ENCODE results near the gene KIAA2012.

KIAA2012 gene

DNA sequence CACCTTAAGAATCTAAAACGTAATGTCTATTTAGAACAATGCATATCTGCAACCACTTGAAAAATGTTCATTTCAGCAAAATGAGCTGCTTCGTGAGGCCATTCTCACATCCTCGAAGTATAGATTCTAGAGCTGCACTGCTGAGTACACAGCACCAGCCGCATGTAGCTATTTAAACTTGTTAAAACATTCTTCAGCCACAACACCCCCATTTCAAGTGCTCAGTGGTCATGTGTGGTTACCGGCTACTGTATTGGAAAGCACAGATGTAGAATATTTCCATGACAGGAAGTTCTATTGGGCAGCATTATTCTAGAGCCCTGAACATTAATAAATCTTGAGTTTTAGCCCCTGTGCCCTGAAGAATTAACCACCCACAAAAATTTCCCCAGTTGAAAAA lies 130.3 kb downstream of the KIAA2012 start:
- no peak for ATAC-seq
- TF ChIP-seq, protein P1, sequence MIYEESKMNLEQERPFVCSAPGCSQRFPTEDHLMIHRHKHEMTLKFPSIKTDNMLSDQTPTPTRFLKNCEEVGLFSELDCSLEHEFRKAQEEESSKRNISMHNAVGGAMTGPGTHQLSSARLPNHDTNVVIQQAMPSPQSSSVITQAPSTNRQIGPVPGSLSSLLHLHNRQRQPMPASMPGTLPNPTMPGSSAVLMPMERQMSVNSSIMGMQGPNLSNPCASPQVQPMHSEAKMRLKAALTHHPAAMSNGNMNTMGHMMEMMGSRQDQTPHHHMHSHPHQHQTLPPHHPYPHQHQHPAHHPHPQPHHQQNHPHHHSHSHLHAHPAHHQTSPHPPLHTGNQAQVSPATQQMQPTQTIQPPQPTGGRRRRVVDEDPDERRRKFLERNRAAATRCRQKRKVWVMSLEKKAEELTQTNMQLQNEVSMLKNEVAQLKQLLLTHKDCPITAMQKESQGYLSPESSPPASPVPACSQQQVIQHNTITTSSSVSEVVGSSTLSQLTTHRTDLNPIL (CRISPR knock-in tag; IDR thresholded peaks at IDR 0.05; ENCODE audit: low read depth): no peak
- TF ChIP-seq ZNF8 (CRISPR knock-in tag; IDR thresholded peaks at IDR 0.05) (no peak), PPARA (CRISPR knock-in tag; IDR thresholded peaks at IDR 0.05; ENCODE audit: borderline replicate concordance) (no peak)

DNA sequence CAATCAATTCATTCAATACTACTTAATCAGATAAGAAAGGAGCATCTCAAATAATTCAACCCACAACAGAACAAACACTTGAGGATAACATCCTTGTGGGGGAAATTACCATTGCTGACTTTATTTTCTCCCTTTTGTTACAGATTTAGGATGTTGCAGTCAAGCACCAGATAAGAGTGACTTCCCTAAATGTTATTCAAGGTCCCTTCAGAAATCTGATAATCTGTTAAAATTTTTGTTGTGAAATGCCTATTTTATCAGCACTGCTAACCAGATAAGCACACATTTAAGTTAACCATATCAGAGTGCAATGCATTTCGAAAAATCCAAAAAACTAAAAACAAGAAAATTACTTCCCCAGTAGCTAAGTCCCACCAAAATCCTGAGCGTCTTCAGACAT lies 131.8 kb downstream of the KIAA2012 start:
- TF ChIP-seq BACH2 (CRISPR knock-in tag; IDR thresholded peaks at IDR 0.05; ENCODE audit: borderline replicate concordance): no peak
- TF ChIP-seq, protein P2, sequence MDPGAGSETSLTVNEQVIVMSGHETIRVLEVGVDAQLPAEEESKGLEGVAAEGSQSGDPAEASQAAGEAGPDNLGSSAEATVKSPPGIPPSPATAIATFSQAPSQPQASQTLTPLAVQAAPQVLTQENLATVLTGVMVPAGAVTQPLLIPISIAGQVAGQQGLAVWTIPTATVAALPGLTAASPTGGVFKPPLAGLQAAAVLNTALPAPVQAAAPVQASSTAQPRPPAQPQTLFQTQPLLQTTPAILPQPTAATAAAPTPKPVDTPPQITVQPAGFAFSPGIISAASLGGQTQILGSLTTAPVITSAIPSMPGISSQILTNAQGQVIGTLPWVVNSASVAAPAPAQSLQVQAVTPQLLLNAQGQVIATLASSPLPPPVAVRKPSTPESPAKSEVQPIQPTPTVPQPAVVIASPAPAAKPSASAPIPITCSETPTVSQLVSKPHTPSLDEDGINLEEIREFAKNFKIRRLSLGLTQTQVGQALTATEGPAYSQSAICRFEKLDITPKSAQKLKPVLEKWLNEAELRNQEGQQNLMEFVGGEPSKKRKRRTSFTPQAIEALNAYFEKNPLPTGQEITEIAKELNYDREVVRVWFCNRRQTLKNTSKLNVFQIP (CRISPR knock-in tag; IDR thresholded peaks at IDR 0.05; ENCODE audit: borderline replicate concordance, low read depth): no peak
- TF ChIP-seq OSR1 (CRISPR knock-in tag; IDR thresholded peaks at IDR 0.05): no peak
- no peak for TF ChIP-seq ESRRG (CRISPR knock-in tag; IDR thresholded peaks at IDR 0.05)
- TF ChIP-seq SNAI2 (CRISPR knock-in tag; IDR thresholded peaks at IDR 0.05): no peak
- no peak for TF ChIP-seq ARNTL (CRISPR knock-in tag; IDR thresholded peaks at IDR 0.05; ENCODE audit: borderline replicate concordance, low read depth)
- TF ChIP-seq, protein P1 (CRISPR knock-in tag; IDR thresholded peaks at IDR 0.05; ENCODE audit: low read depth): no peak
- TF ChIP-seq ZC3H10 (CRISPR knock-in tag; IDR thresholded peaks at IDR 0.05): no peak
- no peak for TF ChIP-seq TCF4 (CRISPR knock-in tag; IDR thresholded peaks at IDR 0.05; ENCODE audit: borderline replicate concordance)
- TF ChIP-seq CSDC2 (CRISPR knock-in tag; IDR thresholded peaks at IDR 0.05): no peak
- no peak for TF ChIP-seq ISL1 (CRISPR knock-in tag; IDR thresholded peaks at IDR 0.05)
- TF ChIP-seq TOX (CRISPR knock-in tag; IDR thresholded peaks at IDR 0.05; ENCODE audit: borderline replicate concordance): no peak
- no peak for TF ChIP-seq PATZ1 (CRISPR knock-in tag; IDR thresholded peaks at IDR 0.05; ENCODE audit: borderline replicate concordance)
- no peak for TF ChIP-seq ZFP30 (CRISPR knock-in tag; IDR thresholded peaks at IDR 0.05)
- no peak for TF ChIP-seq ZNF565 (CRISPR knock-in tag; conservative IDR thresholded peaks at IDR 0.05; ENCODE audit: low read depth)
- no peak for TF ChIP-seq PPARA (CRISPR knock-in tag; IDR thresholded peaks at IDR 0.05; ENCODE audit: borderline replicate concordance)
- no peak for TF ChIP-seq RARB (CRISPR knock-in tag; IDR thresholded peaks at IDR 0.05)
- no peak for TF ChIP-seq TSHZ2 (CRISPR knock-in tag; IDR thresholded peaks at IDR 0.05)
- TF ChIP-seq ZNF70 (CRISPR knock-in tag; IDR thresholded peaks at IDR 0.05): no peak
- TF ChIP-seq CSRNP3 (CRISPR knock-in tag; IDR thresholded peaks at IDR 0.05): no peak

GRCh38 chr2:202208526-202208925 lies 135.5 kb downstream of the KIAA2012 start:
- ATAC-seq: no peak
- no peak for TF ChIP-seq ZC3H10 (CRISPR knock-in tag; IDR thresholded peaks at IDR 0.05)
- TF ChIP-seq PATZ1 (CRISPR knock-in tag; IDR thresholded peaks at IDR 0.05; ENCODE audit: borderline replicate concordance): no peak
- TF ChIP-seq CSDC2 (CRISPR knock-in tag; IDR thresholded peaks at IDR 0.05): no peak
- TF ChIP-seq TCF4 (CRISPR knock-in tag; IDR thresholded peaks at IDR 0.05; ENCODE audit: borderline replicate concordance): no peak
- TF ChIP-seq ZNF8 (CRISPR knock-in tag; IDR thresholded peaks at IDR 0.05): no peak
- TF ChIP-seq ESRRG (CRISPR knock-in tag; IDR thresholded peaks at IDR 0.05): no peak
- TF ChIP-seq ZFP3 (CRISPR knock-in tag; IDR thresholded peaks at IDR 0.05): no peak
- TF ChIP-seq, protein P1 (CRISPR knock-in tag; IDR thresholded peaks at IDR 0.05; ENCODE audit: low read depth): no peak
- TF ChIP-seq ARNTL (CRISPR knock-in tag; IDR thresholded peaks at IDR 0.05; ENCODE audit: borderline replicate concordance, low read depth): no peak
- TF ChIP-seq PPARA (CRISPR knock-in tag; IDR thresholded peaks at IDR 0.05; ENCODE audit: borderline replicate concordance): no peak
- no peak for TF ChIP-seq BACH2 (CRISPR knock-in tag; IDR thresholded peaks at IDR 0.05; ENCODE audit: borderline replicate concordance)
- no peak for TF ChIP-seq RARB (CRISPR knock-in tag; IDR thresholded peaks at IDR 0.05)

More for the DNA sequence above, 131.8 kb downstream of the KIAA2012 start:
- no peak for ATAC-seq
